Stimulated activated naive CD8-positive, alpha-beta T cell treated with anti-CD3 and anti-CD28 coated beads, Interleukin-15, Interleukin-2, amounts not matched to agents 100 ng/mL and 50 ng/mL, for 24 hours (primary cell): ENCODE data around the gene TAC3.
"Not testable (repeated sequence)": the region's sequence is repeated elsewhere in the genome, so short reads cannot be mapped to it uniquely, and the experiment has no call there.

Experiments used
- H3K27ac Mint-ChIP-seq: one replicate; pipeline ENCODE4 v1.8.0; 2021; ENCODE audit warnings: mild to moderate bottlenecking, mixed read lengths
- H3K27me3 Mint-ChIP-seq: one replicate; pipeline ENCODE4 v1.8.0; 2021; ENCODE audit warnings: mixed read lengths
- H3K36me3 Mint-ChIP-seq: one replicate; pipeline ENCODE4 v1.8.0; 2021; ENCODE audit warnings: low read depth, mixed read lengths
- H3K4me1 Mint-ChIP-seq: one replicate; pipeline ENCODE4 v1.8.0; 2021; ENCODE audit warnings: low read depth, mixed read lengths
- H3K4me3 Mint-ChIP-seq: one replicate; pipeline ENCODE4 v1.8.0; 2021; ENCODE audit warnings: mild to moderate bottlenecking, mixed read lengths
- H3K9me3 Mint-ChIP-seq: one replicate; pipeline ENCODE4 v1.8.0; 2021; ENCODE audit warnings: mixed read lengths

Gene TAC3

GRCh38 chr12:57016348-57016747 lies at the start of gene TAC3:
TSS of gene TAC3 (minus strand) at chr12:57016529. CDS start at chr12:57015797, 732 bp downstream.
- Mint-ChIP-seq H3K36me3 (no peaks in the 10 kb centered on the region), H3K4me1 (peaks cover 26% of the 10 kb centered on the region), H3K27me3 (peaks cover 12% of the 10 kb centered on the region), H3K9me3 (no peaks in the 10 kb centered on the region), H3K4me3 (no peak within 1 kb of the TSS), H3K27ac (no peak within 1 kb of the TSS)

GRCh38 chr12:57063991-57064685 lies 47.8 kb upstream of the TAC3 start:
- peak overlapping the region; percentile 95 for H3K27ac Mint-ChIP-seq
- H3K4me1 Mint-ChIP-seq = peaks cover 76% of the 10 kb centered on the region
- peaks cover 4% of the 10 kb centered on the region for H3K9me3 Mint-ChIP-seq
- H3K4me3 Mint-ChIP-seq = peak overlapping the region; percentile 85
- no peaks in the 10 kb centered on the region for H3K27me3 Mint-ChIP-seq
- H3K36me3 Mint-ChIP-seq = peaks cover 59% of the 10 kb centered on the region

- Mint-ChIP-seq H3K27me3 (no peaks in the 10 kb centered on the region), H3K36me3 (peaks cover 68% of the 10 kb centered on the region), H3K4me1 (peaks cover 48% of the 10 kb centered on the region), H3K27ac (no peak overlapping the region), H3K9me3 (no peaks in the 10 kb centered on the region), H3K4me3 (no peak overlapping the region)
These were observed 42.1 kb upstream of the TAC3 start for GRCh38 chr12:57058454-57058853.

GRCh38 chr12:57057067-57057751 lies 40.9 kb upstream of the TAC3 start:
- Mint-ChIP-seq H3K4me1 (peaks cover 36% of the 10 kb centered on the region), H3K4me3 (no peak overlapping the region), H3K27ac (no peak overlapping the region), H3K27me3 (no peaks in the 10 kb centered on the region), H3K9me3 (no peaks in the 10 kb centered on the region), H3K36me3 (peaks cover 71% of the 10 kb centered on the region)

GRCh38 chr12:57055824-57056223 lies 39.5 kb upstream of the TAC3 start:
- peaks cover 43% of the 10 kb centered on the region for H3K4me1 Mint-ChIP-seq
- H3K36me3 Mint-ChIP-seq = peaks cover 68% of the 10 kb centered on the region
- no peak overlapping the region for H3K27ac Mint-ChIP-seq
- H3K4me3 Mint-ChIP-seq = no peak overlapping the region
- H3K9me3 Mint-ChIP-seq = no peaks in the 10 kb centered on the region
- H3K27me3 Mint-ChIP-seq = no peaks in the 10 kb centered on the region

GRCh38 chr12:57053901-57054300 lies 37.6 kb upstream of the TAC3 start:
- peaks cover 51% of the 10 kb centered on the region for H3K36me3 Mint-ChIP-seq
- not testable (repeated sequence) for H3K9me3 Mint-ChIP-seq, H3K27ac Mint-ChIP-seq, H3K4me3 Mint-ChIP-seq, H3K27me3 Mint-ChIP-seq
- peaks cover 40% of the 10 kb centered on the region for H3K4me1 Mint-ChIP-seq

GRCh38 chr12:57053146-57053545 lies 36.8 kb upstream of the TAC3 start:
- H3K36me3 Mint-ChIP-seq = peaks cover 43% of the 10 kb centered on the region
- H3K4me1 Mint-ChIP-seq = peaks cover 42% of the 10 kb centered on the region
- H3K9me3 Mint-ChIP-seq, H3K27me3 Mint-ChIP-seq, H3K4me3 Mint-ChIP-seq, H3K27ac Mint-ChIP-seq: not testable (repeated sequence)

- H3K36me3 Mint-ChIP-seq = peaks cover 24% of the 10 kb centered on the region
- H3K4me3 Mint-ChIP-seq = no peak overlapping the region
- H3K9me3 Mint-ChIP-seq = no peaks in the 10 kb centered on the region
- peaks cover 44% of the 10 kb centered on the region for H3K4me1 Mint-ChIP-seq
- no peak overlapping the region for H3K27ac Mint-ChIP-seq
- H3K27me3 Mint-ChIP-seq = peaks cover under 1% of the 10 kb centered on the region
These were observed 34.7 kb upstream of the TAC3 start for GRCh38 chr12:57051011-57051410.

GRCh38 chr12:57049890-57050289 lies 33.6 kb upstream of the TAC3 start, which contains the start of gene MYO1A:
TSS of gene MYO1A (minus strand) at chr12:57050129. CDS start at chr12:57048323, 1,806 bp downstream.
- Mint-ChIP-seq H3K4me1 (peaks cover 52% of the 10 kb centered on the region), H3K9me3 (no peaks in the 10 kb centered on the region), H3K36me3 (peaks cover 16% of the 10 kb centered on the region)

GRCh38 chr12:57049119-57049446 lies 32.8 kb upstream of the TAC3 start:
- Mint-ChIP-seq H3K9me3 (no peaks in the 10 kb centered on the region), H3K27me3 (peaks cover 4% of the 10 kb centered on the region), H3K4me3 (no peak overlapping the region), H3K27ac (no peak overlapping the region), H3K36me3 (peaks cover 13% of the 10 kb centered on the region), H3K4me1 (peaks cover 52% of the 10 kb centered on the region)

More at GRCh38 chr12:57049890-57050289, 33.6 kb upstream of the TAC3 start, which contains the start of gene MYO1A:
- Mint-ChIP-seq H3K4me3 (no peak within 1 kb of the TSS), H3K27me3 (peaks cover 4% of the 10 kb centered on the region), H3K27ac (no peak within 1 kb of the TSS)

- Mint-ChIP-seq H3K4me3 (no peak overlapping the region), H3K4me1 (peaks cover 52% of the 10 kb centered on the region), H3K36me3 (peaks cover 8% of the 10 kb centered on the region), H3K9me3 (no peaks in the 10 kb centered on the region), H3K27me3 (peaks cover 4% of the 10 kb centered on the region), H3K27ac (peak overlapping the region; percentile 60)
These were observed 32.2 kb upstream of the TAC3 start for GRCh38 chr12:57048423-57049118.

- peaks cover 52% of the 10 kb centered on the region for H3K4me1 Mint-ChIP-seq
- H3K9me3 Mint-ChIP-seq = no peaks in the 10 kb centered on the region
- peaks cover 2% of the 10 kb centered on the region for H3K36me3 Mint-ChIP-seq
- peak overlapping the region; percentile 80 for H3K27ac Mint-ChIP-seq
- peaks cover 4% of the 10 kb centered on the region for H3K27me3 Mint-ChIP-seq
- peak overlapping the region; percentile 24 for H3K4me3 Mint-ChIP-seq
These were observed 31.7 kb upstream of the TAC3 start for GRCh38 chr12:57047981-57048380.

GRCh38 chr12:57046947-57047890 lies 30.9 kb upstream of the TAC3 start:
- Mint-ChIP-seq H3K27ac (peak overlapping the region; percentile 80), H3K4me3 (peak overlapping the region; percentile 24), H3K4me1 (peaks cover 52% of the 10 kb centered on the region)

GRCh38 chr12:57046086-57046791 lies 29.9 kb upstream of the TAC3 start:
- Mint-ChIP-seq H3K9me3 (no peaks in the 10 kb centered on the region), H3K4me1 (peaks cover 48% of the 10 kb centered on the region), H3K4me3 (no peak overlapping the region), H3K27me3 (peaks cover 4% of the 10 kb centered on the region), H3K27ac (peak overlapping the region; percentile 71), H3K36me3 (no peaks in the 10 kb centered on the region)

More at GRCh38 chr12:57046947-57047890, 30.9 kb upstream of the TAC3 start:
- no peaks in the 10 kb centered on the region for H3K36me3 Mint-ChIP-seq
- no peaks in the 10 kb centered on the region for H3K9me3 Mint-ChIP-seq
- H3K27me3 Mint-ChIP-seq = peaks cover 4% of the 10 kb centered on the region
